Astrocyte of the cerebellum (primary cell): ENCODE measurements around the gene PACS2.

Source experiments
- DNase-seq: peaks from one replicate; pipeline ENCODE4 v3.0.0-alpha.2; 2011; ENCODE audit warnings: low read depth
- H3K4me3 ChIP-seq: 2 replicates; pipeline ENCODE4 v1.5.1; 2011; ENCODE audit warnings: mild to moderate bottlenecking, low read depth, low read length, moderate library complexity
- CTCF ChIP-seq: IDR thresholded peaks from 2 replicates; pipeline ENCODE4 v1.5.1; 2012; ENCODE audit warnings: low read length, low read depth, moderate library complexity, mild to moderate bottlenecking; ENCODE audit errors: missing control alignments
- in situ Hi-C: cut with HindIII; loops from 2 replicates; pipeline ENCODE4 v1.10.0; 2017; ENCODE audit warnings: low sequenced_read_pairs

The PACS2 gene

DNA sequence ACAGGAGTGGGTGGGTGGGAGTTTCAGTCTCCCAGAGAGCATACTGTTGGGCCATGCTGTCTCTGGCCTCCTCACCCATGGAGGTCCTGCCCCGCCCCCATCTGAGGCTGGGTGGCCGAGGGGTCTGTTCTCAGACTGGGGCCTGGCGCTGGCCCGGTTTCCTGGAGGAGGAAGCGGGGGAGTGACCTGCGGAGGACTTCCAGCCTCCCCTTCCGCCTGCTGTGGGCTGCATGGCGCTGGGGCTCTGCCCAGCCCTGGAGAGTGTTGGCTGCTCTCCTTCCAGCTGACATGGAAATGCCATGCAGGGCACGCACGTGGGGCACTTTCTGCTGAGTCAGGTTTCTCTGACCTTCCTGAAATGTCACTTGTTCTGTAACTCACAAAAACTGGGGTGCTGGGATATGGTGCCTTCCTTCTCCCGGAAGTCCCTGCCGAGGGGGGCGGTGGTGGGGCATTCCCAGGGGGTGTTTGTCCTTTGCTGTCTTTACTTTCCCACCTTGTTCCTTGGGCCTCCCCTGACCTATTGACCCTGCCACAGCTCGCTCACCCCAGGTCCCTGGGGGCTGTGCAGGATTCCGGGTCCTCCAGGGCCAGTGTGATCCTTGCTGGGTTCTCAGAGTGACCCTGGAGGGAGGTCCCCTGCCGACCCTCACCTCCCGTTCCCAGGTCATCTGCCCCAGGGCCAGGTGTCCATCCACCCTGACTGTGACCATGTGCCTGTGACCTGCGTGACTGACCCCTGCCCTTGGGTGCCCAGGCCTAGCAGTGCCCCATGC is 23.6 kb downstream of the PACS2 start:
- TF ChIP-seq CTCF: no peak
- in situ Hi-C loops: no loop called here
- no peak overlapping the region for H3K4me3 ChIP-seq
- DNase-seq: no peak

- no peak for TF ChIP-seq CTCF
- in situ Hi-C loops: no loop called here
- no peak overlapping the region for H3K4me3 ChIP-seq
- DNase-seq: no peak
These were observed 26.5 kb downstream of the PACS2 start for GRCh38 chr14:105340821-105341733.

DNA sequence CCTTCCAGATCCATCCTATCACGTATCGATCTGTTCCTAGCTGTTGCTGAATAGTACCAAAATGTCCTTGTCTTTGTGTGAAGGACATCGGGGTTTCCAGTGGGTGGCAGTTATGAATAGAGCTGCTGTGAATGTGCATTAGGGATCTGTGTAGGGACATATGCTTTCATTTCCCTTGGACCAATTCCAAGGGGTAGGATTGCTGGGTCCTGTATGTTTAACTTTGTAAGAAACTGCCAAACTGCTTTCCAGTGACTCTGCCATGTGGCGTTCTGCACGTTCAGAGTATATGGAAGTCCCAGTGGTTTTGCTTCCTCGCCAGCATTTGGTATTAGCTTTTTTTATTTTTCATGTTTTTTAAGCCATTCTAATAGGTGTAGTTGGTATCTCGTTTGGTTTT is 28.6 kb downstream of the PACS2 start:
- no peak for TF ChIP-seq CTCF
- H3K4me3 ChIP-seq: no peak overlapping the region
- DNase-seq: no peak
- in situ Hi-C loops: no loop called here

- in situ Hi-C loops: no loop called here
- no peak overlapping the region for H3K4me3 ChIP-seq
- DNase-seq: no peak
- no peak for TF ChIP-seq CTCF
These were observed 31.6 kb downstream of the PACS2 start for GRCh38 chr14:105346200-105346533.

DNA sequence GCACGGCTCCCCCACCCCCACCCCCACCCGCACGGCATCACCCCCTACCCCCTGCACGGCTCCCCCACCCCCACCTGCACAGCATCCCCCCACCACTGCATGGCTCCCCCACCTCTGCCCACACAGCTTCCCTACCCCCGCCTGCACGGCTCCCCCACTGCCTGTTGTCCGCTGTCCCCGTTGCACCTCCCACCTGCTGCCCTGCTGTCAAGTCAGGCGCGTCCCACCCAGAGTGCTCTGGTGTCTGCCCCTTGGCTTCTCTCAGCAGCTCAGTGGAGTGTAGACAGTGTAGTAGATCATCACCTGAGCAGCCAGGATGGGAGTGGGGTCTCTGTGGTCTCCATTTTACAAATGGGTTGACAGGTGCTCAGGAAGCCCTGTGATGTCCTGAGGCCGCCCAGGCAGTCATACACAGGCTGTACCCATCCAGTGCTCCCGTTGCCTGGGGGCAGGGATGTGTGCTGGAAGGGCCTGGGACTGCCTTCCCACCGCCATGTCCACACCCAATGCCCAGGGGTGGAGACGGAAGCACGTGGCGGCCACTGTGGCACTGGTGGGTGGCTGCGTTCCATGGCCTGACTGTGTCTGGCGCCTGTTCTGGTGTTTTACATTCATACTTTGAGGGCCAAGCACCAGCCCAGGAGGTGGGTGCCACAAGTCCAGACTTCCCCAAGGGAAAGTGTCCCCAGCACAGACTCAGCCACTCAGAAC is 32.5 kb downstream of the PACS2 start:
- TF ChIP-seq CTCF: no peak
- no peak overlapping the region for H3K4me3 ChIP-seq
- in situ Hi-C loops: no loop called here
- DNase-seq: no peak

GRCh38 chr14:105347587-105347968 is 33.0 kb downstream of the PACS2 start:
- no peak overlapping the region for H3K4me3 ChIP-seq
- no peak for TF ChIP-seq CTCF
- no peak for DNase-seq
- in situ Hi-C loops: no loop called here
